Measurements from ENCODE around the gene MPV17L2.

Gene MPV17L2

GRCh38 chr19:18220632-18221275 lies 27.7 kb downstream of the MPV17L2 start:
- no peak for ATAC-seq
- TF ChIP-seq ZC3H10 (CRISPR knock-in tag; IDR thresholded peaks at IDR 0.05) (no peak), ZNF8 (CRISPR knock-in tag; IDR thresholded peaks at IDR 0.05) (no peak)

- TF ChIP-seq PATZ1 (CRISPR knock-in tag; IDR thresholded peaks at IDR 0.05; ENCODE audit: borderline replicate concordance) (no peak), ZFP3 (CRISPR knock-in tag; IDR thresholded peaks at IDR 0.05) (peak; percentile 97)
- ATAC-seq: no peak
Measured at GRCh38 chr19:18221815-18222725, 29.1 kb downstream of the MPV17L2 start.

GRCh38 chr19:18223860-18224524 lies 31.0 kb downstream of the MPV17L2 start:
- no peak for TF ChIP-seq ZC3H10 (CRISPR knock-in tag; IDR thresholded peaks at IDR 0.05)
- TF ChIP-seq GLIS3 (CRISPR knock-in tag; IDR thresholded peaks at IDR 0.05): no peak
- no peak for TF ChIP-seq PATZ1 (CRISPR knock-in tag; IDR thresholded peaks at IDR 0.05; ENCODE audit: borderline replicate concordance)
- no peak for TF ChIP-seq TSHZ2 (CRISPR knock-in tag; IDR thresholded peaks at IDR 0.05)
- TF ChIP-seq SNAI2 (CRISPR knock-in tag; IDR thresholded peaks at IDR 0.05): no peak
- no peak for TF ChIP-seq ZNF565 (CRISPR knock-in tag; conservative IDR thresholded peaks at IDR 0.05; ENCODE audit: low read depth)
- TF ChIP-seq CSRNP3 (CRISPR knock-in tag; IDR thresholded peaks at IDR 0.05): no peak
- TF ChIP-seq OSR1 (CRISPR knock-in tag; IDR thresholded peaks at IDR 0.05): no peak
- TF ChIP-seq TCF4 (CRISPR knock-in tag; IDR thresholded peaks at IDR 0.05; ENCODE audit: borderline replicate concordance): no peak
- ATAC-seq: peak; percentile 39

- no peak for TF ChIP-seq CSDC2 (CRISPR knock-in tag; IDR thresholded peaks at IDR 0.05)
- no peak for TF ChIP-seq POU6F1 (CRISPR knock-in tag; IDR thresholded peaks at IDR 0.05; ENCODE audit: borderline replicate concordance, low read depth)
- no peak for TF ChIP-seq PATZ1 (CRISPR knock-in tag; IDR thresholded peaks at IDR 0.05; ENCODE audit: borderline replicate concordance)
- TF ChIP-seq ZNF70 (CRISPR knock-in tag; IDR thresholded peaks at IDR 0.05): no peak
- no peak for TF ChIP-seq RARB (CRISPR knock-in tag; IDR thresholded peaks at IDR 0.05)
- TF ChIP-seq TOX (CRISPR knock-in tag; IDR thresholded peaks at IDR 0.05; ENCODE audit: borderline replicate concordance): no peak
- no peak for TF ChIP-seq ESRRG (CRISPR knock-in tag; IDR thresholded peaks at IDR 0.05)
- TF ChIP-seq ISL1 (CRISPR knock-in tag; IDR thresholded peaks at IDR 0.05): no peak
- no peak for TF ChIP-seq GLIS3 (CRISPR knock-in tag; IDR thresholded peaks at IDR 0.05)
- no peak for TF ChIP-seq ARNTL (CRISPR knock-in tag; IDR thresholded peaks at IDR 0.05; ENCODE audit: borderline replicate concordance, low read depth)
- TF ChIP-seq ZNF8 (CRISPR knock-in tag; IDR thresholded peaks at IDR 0.05): no peak
- TF ChIP-seq SNAI2 (CRISPR knock-in tag; IDR thresholded peaks at IDR 0.05): no peak
- no peak for TF ChIP-seq OSR1 (CRISPR knock-in tag; IDR thresholded peaks at IDR 0.05)
- no peak for TF ChIP-seq PPARA (CRISPR knock-in tag; IDR thresholded peaks at IDR 0.05; ENCODE audit: borderline replicate concordance)
- TF ChIP-seq ZFP30 (CRISPR knock-in tag; IDR thresholded peaks at IDR 0.05): no peak
Measured at GRCh38 chr19:18224525-18225354, 31.7 kb downstream of the MPV17L2 start.

More at GRCh38 chr19:18224525-18225354, 31.7 kb downstream of the MPV17L2 start:
- ATAC-seq: peak; percentile 100
